PFSK-1 (cell line): ENCODE measurements around the gene CDIPT.
A peak's percentile ranks its signal among the peaks of the same experiment; 100 is the strongest.

Experiments
- FOXP2 ChIP-seq: optimal IDR thresholded peaks from 2 replicates; pipeline ENCODE3; 2011; ENCODE audit warnings: borderline replicate concordance, control low read depth, inconsistent platforms; ENCODE audit not compliant: insufficient read depth; ENCODE audit errors: extremely low read length, extremely low read depth
- POLR2AphosphoS5 ChIP-seq: IDR thresholded peaks from 2 replicates; pipeline ENCODE4 v1.6.1; 2012; ENCODE audit warnings: low read depth, mild to moderate bottlenecking, control low read depth, low read length, moderate library complexity
- SIN3A ChIP-seq: IDR thresholded peaks from 2 replicates; pipeline ENCODE4 v1.6.1; 2012; ENCODE audit warnings: mild to moderate bottlenecking, low read length, moderate library complexity, borderline replicate concordance; ENCODE audit not compliant: insufficient read depth
- TAF1 ChIP-seq: IDR thresholded peaks from 2 replicates; pipeline ENCODE4 v1.6.1; 2012; ENCODE audit warnings: low read length, control low read depth, borderline replicate concordance; ENCODE audit not compliant: insufficient read depth
- TF ChIP-seq, protein P1 (sequence below), 2 experiments: IDR thresholded peaks; 2 replicates each; pipeline versions ENCODE4 v1.6.1 to v1.8.0; 2011 to 2012; ENCODE audit warnings: low read depth in 2 of 2, low read length in 2 of 2, control low read depth in 1 of 2, inconsistent platforms in 1 of 2, mild to moderate bottlenecking in 1 of 2, moderate library complexity in 1 of 2; ENCODE audit not compliant: insufficient read depth in 1 of 2

CDIPT gene

DNA sequence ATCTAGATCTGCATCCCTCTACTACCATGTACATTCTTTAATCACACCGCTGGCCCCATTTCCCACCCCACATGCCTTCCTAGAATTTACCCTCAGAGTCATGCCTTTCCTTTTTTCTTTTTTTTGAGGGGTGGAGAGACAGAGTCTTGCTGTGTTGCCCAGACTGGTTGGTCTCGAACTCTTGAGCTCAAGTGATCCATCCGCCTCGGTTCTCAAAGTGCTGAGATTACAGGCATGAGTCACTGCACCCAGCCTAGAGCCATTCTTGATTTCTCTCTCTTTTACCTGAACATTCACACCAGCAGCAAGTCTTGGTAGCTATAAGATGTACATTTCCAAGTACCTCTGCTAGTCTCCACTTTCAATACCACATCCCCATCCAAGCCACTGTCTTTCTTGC, 44.9 kb downstream of the CDIPT start:
- TF ChIP-seq, protein P1, sequence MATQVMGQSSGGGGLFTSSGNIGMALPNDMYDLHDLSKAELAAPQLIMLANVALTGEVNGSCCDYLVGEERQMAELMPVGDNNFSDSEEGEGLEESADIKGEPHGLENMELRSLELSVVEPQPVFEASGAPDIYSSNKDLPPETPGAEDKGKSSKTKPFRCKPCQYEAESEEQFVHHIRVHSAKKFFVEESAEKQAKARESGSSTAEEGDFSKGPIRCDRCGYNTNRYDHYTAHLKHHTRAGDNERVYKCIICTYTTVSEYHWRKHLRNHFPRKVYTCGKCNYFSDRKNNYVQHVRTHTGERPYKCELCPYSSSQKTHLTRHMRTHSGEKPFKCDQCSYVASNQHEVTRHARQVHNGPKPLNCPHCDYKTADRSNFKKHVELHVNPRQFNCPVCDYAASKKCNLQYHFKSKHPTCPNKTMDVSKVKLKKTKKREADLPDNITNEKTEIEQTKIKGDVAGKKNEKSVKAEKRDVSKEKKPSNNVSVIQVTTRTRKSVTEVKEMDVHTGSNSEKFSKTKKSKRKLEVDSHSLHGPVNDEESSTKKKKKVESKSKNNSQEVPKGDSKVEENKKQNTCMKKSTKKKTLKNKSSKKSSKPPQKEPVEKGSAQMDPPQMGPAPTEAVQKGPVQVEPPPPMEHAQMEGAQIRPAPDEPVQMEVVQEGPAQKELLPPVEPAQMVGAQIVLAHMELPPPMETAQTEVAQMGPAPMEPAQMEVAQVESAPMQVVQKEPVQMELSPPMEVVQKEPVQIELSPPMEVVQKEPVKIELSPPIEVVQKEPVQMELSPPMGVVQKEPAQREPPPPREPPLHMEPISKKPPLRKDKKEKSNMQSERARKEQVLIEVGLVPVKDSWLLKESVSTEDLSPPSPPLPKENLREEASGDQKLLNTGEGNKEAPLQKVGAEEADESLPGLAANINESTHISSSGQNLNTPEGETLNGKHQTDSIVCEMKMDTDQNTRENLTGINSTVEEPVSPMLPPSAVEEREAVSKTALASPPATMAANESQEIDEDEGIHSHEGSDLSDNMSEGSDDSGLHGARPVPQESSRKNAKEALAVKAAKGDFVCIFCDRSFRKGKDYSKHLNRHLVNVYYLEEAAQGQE (IDR thresholded peaks at IDR 0.05; ENCODE audit: insufficient read depth in 1 of 2, low read depth in 2 of 2, low read length in 2 of 2): no peak
- TF ChIP-seq FOXP2 (no peak), TAF1 (no peak), SIN3A (no peak), POLR2AphosphoS5 (no peak)

DNA sequence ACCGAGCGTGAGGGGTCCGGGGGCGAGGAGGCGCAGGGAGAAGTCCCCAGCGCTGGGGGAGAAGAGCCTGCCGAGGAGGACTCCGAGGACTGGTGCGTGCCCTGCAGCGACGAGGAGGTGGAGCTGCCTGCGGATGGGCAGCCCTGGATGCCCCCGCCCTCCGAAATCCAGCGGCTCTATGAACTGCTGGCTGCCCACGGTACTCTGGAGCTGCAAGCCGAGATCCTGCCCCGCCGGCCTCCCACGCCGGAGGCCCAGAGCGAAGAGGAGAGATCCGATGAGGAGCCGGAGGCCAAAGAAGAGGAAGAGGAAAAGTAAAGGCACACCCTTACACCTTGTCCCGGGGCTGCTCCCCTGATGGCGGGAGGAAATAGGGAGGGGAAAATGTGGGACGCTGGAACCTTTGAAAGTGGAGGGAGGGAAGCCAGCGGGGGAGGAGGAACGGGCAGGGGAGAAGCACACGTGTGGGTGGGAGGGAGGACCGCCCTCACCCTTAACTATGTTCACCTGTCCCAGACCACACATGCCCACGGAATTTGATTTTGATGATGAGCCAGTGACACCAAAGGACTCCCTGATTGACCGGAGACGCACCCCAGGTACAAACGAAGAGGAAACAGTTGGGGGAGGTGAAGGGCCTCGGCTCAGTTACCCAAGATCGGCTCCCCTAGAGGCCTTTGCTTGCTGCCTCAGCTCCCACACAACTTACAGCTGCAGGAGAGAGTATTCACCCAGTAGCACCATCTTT, 46.2 kb downstream of the CDIPT start:
- TF ChIP-seq SIN3A (no peak), POLR2AphosphoS5 (no peak), FOXP2 (no peak), TAF1 (no peak)
- TF ChIP-seq, protein P1 (IDR thresholded peaks at IDR 0.05; ENCODE audit: insufficient read depth in 1 of 2, low read depth in 2 of 2, low read length in 2 of 2): no peak

DNA sequence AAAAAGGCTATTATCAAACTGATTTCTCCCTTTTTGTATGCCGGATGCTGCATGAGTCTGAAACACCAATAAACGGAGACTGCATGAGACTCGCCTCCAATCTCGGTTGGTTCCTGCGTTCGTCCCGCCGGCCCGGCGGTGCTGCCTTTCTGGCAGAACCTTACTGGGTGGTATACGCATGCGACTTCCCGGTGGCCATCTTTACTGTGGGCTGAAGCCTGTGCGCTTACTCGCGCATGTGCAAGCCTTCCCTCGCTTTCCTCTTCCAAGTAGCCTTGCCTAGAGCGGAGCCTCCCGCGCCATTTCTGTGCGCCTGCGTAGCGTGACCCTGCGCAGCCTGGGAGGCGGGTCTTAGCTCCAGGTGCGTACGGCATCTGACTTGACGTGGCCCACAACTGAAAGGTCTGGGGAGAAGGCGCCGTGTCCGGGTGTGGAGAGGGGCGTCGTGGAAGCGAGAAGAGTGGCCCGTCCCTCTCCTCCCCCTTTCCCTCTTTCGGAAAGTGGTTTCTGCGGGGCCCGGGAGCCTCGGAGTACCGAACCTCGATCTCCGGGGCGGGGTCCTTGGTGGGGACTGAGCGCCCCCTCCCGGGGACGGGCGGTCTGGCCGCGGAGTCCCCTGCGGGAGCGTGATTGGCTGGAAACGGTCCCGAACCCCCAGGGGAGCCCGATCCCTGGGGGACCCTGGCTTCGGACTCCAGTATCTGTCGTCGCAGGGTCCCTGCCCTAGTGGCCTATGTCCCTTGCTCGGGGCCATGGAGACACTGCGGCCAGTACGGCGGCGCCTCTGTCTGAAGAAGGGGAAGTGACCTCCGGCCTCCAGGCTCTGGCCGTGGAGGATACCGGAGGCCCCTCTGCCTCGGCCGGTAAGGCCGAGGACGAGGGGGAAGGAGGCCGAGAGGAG, 47.0 kb downstream of the CDIPT start, which contains the start of gene PAGR1:
PAGR1 (plus strand) TSS at position 360 of the 901 bp plus-strand sequence; CDS start at position 734, 374 bp downstream.
- peak; percentile 72; the same call in 1 of the 2 replicates for TF ChIP-seq POLR2AphosphoS5
- peak; percentile 91 for TF ChIP-seq TAF1
- no peak for TF ChIP-seq SIN3A
- TF ChIP-seq, protein P1 (IDR thresholded peaks at IDR 0.05; ENCODE audit: insufficient read depth in 1 of 2, low read depth in 2 of 2, low read length in 2 of 2): 0 out of 4 replicates have a peak, but pooled peaks of 1 of the 2 experiments have one; percentile 25
- TF ChIP-seq FOXP2: no peak

DNA sequence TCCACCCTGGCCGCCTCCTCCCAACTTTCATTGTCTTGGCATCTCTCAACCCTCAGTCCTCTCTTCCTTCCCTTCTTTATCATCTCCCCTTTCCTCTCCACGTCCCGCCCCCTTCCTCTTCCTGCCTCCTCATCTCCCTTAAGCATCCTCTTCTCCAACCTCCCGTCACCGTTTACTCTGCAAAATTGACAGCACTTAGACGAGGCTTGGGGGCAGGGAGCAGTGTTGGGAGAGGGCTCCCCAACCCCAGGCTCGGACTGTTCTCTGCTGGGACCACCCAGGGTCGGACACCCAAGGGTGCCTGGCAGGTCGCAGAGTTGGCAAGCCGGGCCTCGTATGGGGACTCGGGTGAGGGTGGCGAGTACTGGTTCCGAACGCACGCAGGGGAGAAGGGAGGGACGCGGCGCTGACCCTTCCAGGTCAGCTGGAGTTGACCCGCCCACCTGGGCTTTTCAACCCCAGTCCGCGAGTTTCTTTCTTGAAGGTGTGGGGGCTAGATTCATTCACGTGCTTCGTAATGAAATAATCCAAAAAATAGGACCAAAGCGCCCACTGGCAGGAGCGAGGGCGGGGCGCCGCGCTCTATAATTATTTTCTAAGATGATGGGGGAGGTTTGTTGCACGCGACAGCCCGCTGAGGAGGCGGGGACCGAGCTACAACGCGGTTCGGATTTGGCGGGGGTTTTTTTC, 47.8 kb downstream of the CDIPT start:
- TF ChIP-seq POLR2AphosphoS5: peak; percentile 49; the same call in 1 of the 2 replicates
- TF ChIP-seq, protein P1 (IDR thresholded peaks at IDR 0.05; ENCODE audit: insufficient read depth in 1 of 2, low read depth in 2 of 2, low read length in 2 of 2): no peak
- no peak for TF ChIP-seq SIN3A
- no peak for TF ChIP-seq TAF1
